Memory B cell (primary cell): ENCODE results near the gene PLSCR4.
"Not testable (repeated sequence)": the region's sequence is repeated elsewhere in the genome, so short reads cannot be mapped to it uniquely, and the experiment has no call there.

Experiments used
- ATAC-seq: fragments of 150-1000 bp; cut with Tn5 transposase; 2 replicates; pipeline ENCODE4 v1.10.0; 2021; ENCODE audit warnings: low read depth, mild to moderate bottlenecking, moderate library complexity
- DNase-seq, 2 donors: peaks; one replicate each; pipeline ENCODE4 v3.0.0; 2022; ENCODE audit warnings: low spot score in 2 of 2
- H3K27ac Mint-ChIP-seq: one replicate; pipeline ENCODE4 v1.8.0; 2022; ENCODE audit warnings: mild to moderate bottlenecking, moderate library complexity, mixed read lengths
- H3K27me3 Mint-ChIP-seq: one replicate; pipeline ENCODE4 v1.8.0; 2022; ENCODE audit warnings: mixed read lengths
- H3K36me3 Mint-ChIP-seq: one replicate; pipeline ENCODE4 v1.8.0; 2022; ENCODE audit warnings: mild to moderate bottlenecking, mixed read lengths
- H3K4me1 Mint-ChIP-seq: one replicate; pipeline ENCODE4 v1.8.0; 2022; ENCODE audit warnings: mixed read lengths
- H3K4me3 Mint-ChIP-seq: one replicate; pipeline ENCODE4 v1.8.0; 2022; ENCODE audit warnings: mild to moderate bottlenecking, moderate library complexity, mixed read lengths
- H3K9me3 Mint-ChIP-seq: one replicate; pipeline ENCODE4 v1.8.0; 2022; ENCODE audit warnings: mixed read lengths

Gene PLSCR4

DNA sequence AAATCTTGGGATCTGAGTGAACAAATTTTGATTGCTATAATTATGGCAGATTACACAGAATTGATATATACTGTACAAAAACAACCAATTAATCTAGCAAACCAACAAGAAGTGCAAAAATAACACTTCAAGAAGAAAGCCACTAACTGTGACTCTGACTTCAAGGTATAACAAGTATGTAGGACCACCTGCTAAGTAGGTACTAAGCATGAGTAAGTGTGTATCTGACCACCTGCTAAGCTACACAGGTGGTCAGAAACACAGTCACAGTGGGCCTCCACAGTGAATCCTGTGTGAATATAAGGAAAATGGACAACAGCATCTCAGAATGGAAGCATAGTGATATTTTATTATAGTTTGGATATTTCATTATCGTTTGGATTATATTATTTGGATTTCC is 14.8 kb upstream of the PLSCR4 start:
- H3K4me1 Mint-ChIP-seq = no peaks in the 10 kb centered on the region
- ATAC-seq = no peak
- DNase-seq = no peak
- peaks cover 2% of the 10 kb centered on the region for H3K27me3 Mint-ChIP-seq
- no peaks in the 10 kb centered on the region for H3K36me3 Mint-ChIP-seq
- no peak overlapping the region for H3K27ac Mint-ChIP-seq
- H3K9me3 Mint-ChIP-seq = no peaks in the 10 kb centered on the region
- no peak overlapping the region for H3K4me3 Mint-ChIP-seq

DNA sequence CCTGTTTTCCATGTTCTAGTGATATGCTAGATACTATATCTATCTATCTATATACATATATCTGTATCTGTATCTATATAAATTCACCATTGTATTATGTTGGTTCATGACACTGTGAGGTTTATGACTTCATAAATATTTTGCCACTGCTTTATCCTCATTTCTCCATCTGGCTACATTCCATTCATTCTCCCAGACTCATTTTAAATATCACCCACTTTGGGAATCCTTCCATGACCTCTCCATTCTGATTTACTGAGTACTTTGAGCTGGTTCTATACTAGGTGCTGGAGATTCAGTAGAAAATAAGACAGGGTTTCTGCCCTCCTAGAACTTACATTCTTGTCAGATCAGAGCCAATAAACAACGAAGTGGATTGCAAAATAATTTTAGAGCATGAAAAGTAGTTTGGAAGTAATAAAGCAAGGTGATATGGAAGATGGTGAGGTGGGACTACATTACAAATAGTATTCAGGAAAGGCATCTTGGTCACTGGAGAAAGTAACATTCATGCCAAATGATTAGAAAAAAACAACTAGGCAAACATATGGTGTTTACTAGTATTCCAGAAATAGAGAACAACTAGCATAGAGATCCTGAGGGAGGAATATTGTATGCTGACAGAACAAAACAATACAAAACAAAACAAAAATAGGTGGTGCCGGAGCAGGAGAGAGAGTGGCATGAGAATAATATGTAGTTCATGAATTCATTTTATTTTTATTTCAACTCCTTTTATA is 11.6 kb upstream of the PLSCR4 start:
- H3K36me3 Mint-ChIP-seq = no peaks in the 10 kb centered on the region
- H3K4me3 Mint-ChIP-seq = no peak overlapping the region
- no peak overlapping the region for H3K27ac Mint-ChIP-seq
- peaks cover 3% of the 10 kb centered on the region for H3K27me3 Mint-ChIP-seq
- H3K9me3 Mint-ChIP-seq = no peaks in the 10 kb centered on the region
- DNase-seq = no peak
- ATAC-seq = no peak
- no peaks in the 10 kb centered on the region for H3K4me1 Mint-ChIP-seq

DNA sequence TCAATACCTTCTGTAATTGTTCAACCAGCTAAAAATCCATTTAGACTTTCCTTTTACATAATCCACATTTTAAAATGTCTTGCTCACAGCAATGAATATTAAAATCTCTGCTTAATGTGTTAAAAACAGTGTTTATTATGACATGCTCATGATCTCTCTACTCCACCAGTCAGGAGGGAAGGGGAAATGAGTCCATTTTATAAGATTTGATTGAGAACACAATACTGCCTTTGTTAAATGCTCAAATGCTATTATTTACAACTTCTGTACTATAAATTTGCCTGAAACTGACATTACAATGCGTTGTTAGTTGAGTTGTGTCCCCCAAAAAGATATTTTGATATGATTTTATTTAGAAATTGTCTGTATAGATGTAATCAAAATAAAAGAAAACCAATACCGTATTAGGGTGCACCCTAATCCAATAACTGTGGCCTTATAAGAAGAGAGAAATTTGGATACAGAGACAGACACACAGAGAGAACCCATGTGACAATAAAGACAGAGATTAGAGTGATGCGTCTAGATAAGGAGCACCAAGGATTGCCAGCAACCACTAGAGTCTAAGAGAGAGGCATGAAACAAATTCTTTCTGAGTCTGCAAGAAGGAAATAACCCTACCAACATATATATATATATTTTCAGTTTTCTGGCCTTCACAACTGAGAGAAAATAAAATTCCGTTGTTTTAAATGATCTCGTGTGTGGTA is 9.1 kb upstream of the PLSCR4 start:
- Mint-ChIP-seq H3K9me3 (no peaks in the 10 kb centered on the region), H3K4me3 (no peak overlapping the region), H3K27me3 (peaks cover 3% of the 10 kb centered on the region), H3K4me1 (no peaks in the 10 kb centered on the region), H3K27ac (no peak overlapping the region), H3K36me3 (no peaks in the 10 kb centered on the region)
- no peak for ATAC-seq
- no peak for DNase-seq

DNA sequence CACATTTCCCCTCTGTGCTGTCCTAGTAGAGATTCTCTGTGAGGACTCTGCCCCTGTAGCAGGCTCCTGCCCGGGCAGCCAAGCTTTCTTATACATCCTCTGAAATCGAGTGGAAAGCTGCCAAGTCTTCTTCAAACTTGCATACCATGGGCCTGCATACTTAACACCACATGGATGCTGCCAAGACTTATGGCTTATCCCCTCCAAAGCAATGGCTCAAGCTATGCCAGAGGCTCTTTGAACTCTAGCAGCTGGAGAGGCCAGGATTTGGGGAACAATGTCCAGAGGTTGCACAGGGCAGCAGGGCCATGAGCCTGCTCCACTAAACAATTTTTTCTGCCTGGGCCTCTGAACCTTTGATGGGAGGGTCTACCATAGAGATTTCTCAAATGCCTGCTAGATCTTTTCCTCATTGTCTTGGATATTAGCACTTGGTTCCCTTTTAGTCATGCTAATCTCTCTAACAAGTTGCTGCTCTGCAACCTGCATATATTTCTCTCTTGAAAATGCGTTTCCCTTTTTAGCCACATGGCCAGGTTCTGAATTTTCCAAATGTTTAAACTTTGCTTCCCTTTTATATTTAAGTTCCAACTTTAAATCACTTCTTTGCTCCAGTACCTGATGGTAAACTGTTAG is 6.1 kb upstream of the PLSCR4 start:
- Mint-ChIP-seq H3K27ac (no peak overlapping the region), H3K9me3 (peaks cover 5% of the 10 kb centered on the region), H3K36me3 (no peaks in the 10 kb centered on the region), H3K4me3 (no peak overlapping the region), H3K27me3 (peaks cover 3% of the 10 kb centered on the region), H3K4me1 (no peaks in the 10 kb centered on the region)
- DNase-seq = no peak
- ATAC-seq = no peak

DNA sequence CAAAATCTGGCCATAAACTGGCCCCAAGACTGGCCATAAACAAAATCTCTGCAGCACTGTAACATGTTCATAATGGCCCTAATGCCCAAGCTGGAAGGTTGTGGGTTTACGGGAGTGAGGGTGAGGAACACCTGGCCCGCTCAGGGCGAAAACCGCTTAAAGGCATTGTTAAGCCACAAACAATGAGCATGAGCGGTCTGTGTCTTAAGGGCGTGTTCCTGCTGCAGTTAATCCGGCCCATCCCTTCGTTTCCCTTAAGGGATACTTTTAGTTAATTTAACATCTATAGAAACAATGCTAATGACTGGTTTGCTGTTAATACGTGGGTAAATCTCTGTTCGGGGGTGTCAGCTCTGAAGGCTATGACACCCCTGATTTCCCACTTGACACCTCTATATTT is 1.5 kb upstream of the PLSCR4 start:
- not testable (repeated sequence) for H3K36me3 Mint-ChIP-seq, H3K27me3 Mint-ChIP-seq, H3K4me3 Mint-ChIP-seq, H3K9me3 Mint-ChIP-seq, DNase-seq, H3K27ac Mint-ChIP-seq, H3K4me1 Mint-ChIP-seq, ATAC-seq

DNA sequence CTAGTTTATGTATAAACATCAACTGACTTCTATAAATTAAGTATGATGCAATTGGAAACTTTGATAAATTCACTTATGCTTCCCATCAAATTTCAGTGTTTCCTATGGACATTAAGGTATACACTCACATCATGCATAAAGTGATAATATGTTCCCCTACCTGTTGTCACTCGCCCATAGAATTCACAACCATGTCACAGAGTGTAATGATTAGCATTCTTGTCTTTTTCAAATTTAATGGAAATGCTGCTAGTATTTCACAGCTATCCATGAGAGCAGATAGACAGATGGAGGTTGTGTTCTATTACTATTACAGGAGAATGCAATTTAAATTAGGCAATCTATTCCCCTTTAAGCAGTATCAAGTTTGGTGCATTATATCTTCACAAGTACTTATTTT is 984 bp downstream of the PLSCR4 start:
- no peak for DNase-seq
- no peak overlapping the region for H3K27ac Mint-ChIP-seq
- peaks cover 4% of the 10 kb centered on the region for H3K9me3 Mint-ChIP-seq
- H3K4me1 Mint-ChIP-seq = peaks cover 4% of the 10 kb centered on the region
- H3K27me3 Mint-ChIP-seq = peaks cover 9% of the 10 kb centered on the region
- peak overlapping the region; percentile 64 for H3K4me3 Mint-ChIP-seq
- no peak for ATAC-seq
- H3K36me3 Mint-ChIP-seq = no peaks in the 10 kb centered on the region

DNA sequence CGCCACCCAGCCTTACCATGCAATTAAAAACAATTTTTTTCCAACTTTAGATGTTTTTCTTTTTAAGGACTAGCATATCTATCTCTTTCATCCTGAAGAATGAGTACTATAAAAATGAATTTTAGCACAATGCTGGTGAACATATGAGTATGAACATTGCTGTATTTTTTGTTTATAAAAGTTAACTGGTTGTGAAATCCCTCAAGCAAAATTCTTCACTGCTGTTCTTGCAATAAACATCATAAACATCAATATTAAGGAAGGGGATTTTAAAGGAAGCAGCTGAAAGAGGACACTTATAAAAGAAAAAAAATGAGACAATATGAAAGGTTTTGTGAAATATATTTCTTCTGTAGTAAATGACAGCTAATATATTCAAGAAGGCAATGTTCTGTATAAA is 3.0 kb downstream of the PLSCR4 start:
- Mint-ChIP-seq H3K27me3 (peaks cover 9% of the 10 kb centered on the region), H3K4me3 (no peak overlapping the region), H3K36me3 (no peaks in the 10 kb centered on the region), H3K27ac (no peak overlapping the region), H3K4me1 (peaks cover 4% of the 10 kb centered on the region), H3K9me3 (no peaks in the 10 kb centered on the region)
- ATAC-seq (no peak), DNase-seq (no peak)

DNA sequence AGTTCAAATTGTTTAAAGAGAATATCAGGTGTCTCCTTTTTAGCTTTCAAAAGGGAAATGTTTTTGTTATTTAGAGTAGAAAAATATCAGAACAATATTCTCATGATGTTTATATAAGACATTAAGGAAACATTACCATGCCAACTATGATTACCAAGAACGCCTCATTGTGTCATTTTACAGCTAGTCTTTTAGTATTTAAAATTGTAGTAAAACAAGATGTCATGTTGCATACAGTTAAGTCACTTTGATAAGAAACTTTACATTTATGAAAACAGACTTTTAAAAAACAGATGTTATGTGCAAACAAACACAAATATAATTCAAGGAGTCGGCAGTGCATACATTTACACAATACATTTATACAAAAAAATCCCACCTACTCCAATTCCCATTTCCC is 4.4 kb downstream of the PLSCR4 start:
- Mint-ChIP-seq H3K27ac (no peak overlapping the region), H3K4me3 (no peak overlapping the region), H3K9me3 (no peaks in the 10 kb centered on the region), H3K4me1 (peaks cover 4% of the 10 kb centered on the region), H3K36me3 (no peaks in the 10 kb centered on the region), H3K27me3 (peaks cover 5% of the 10 kb centered on the region)
- ATAC-seq (no peak), DNase-seq (no peak)

DNA sequence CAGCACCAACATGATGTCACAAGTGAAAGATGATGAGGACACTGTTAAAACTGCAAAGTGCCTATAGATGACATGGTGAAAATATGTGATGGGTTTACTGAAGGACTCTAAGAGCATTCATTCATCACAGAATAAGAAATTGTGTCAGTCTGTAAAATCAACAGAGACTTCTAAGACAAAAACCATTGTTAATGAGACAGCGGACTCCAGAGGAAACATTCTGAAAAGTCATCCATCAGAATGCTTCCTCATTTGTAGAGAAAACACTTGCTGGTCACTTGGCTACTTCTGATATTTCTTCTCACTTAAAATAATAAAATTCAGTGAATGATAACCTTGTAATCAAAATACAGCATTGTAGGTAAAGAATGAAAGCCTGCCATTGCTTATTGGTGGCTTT is 7.3 kb downstream of the PLSCR4 start:
- no peaks in the 10 kb centered on the region for H3K9me3 Mint-ChIP-seq
- H3K4me3 Mint-ChIP-seq = no peak overlapping the region
- no peak overlapping the region for H3K27ac Mint-ChIP-seq
- H3K4me1 Mint-ChIP-seq = no peaks in the 10 kb centered on the region
- H3K36me3 Mint-ChIP-seq = no peaks in the 10 kb centered on the region
- DNase-seq = no peak
- H3K27me3 Mint-ChIP-seq = no peaks in the 10 kb centered on the region
- ATAC-seq = no peak

DNA sequence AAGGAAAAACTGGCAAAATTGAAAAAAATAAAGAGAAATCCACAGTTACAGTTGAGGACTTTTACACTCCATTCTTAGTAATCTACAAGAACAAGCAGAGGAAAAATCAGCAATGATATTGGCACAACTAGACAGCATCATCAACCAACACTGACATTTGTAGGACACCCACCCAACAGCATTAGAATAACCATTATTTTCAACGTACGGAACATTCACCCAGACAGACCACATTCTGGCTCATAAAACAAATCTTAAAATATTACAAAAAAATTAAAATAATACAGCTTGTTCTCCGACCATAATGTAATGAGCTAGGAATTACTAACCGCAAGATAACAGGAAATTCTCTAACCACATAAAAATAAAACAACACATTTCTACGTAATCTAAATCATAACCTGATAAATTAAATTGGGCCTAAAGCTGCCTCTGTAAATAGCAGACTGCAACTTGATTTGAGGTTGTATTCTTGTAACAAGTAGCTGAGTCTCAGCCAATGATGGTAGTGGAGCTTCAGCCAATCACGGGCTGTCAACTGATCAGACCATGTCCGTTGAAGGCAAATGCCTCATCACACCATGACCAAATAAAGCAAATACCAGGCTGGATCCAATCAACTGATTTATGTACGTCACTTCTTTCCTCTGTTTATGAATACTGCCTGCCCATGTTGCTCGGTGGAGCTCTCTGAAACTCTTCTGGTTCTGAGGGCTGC is 9.2 kb downstream of the PLSCR4 start:
- ATAC-seq (no peak), DNase-seq (no peak)
- Mint-ChIP-seq H3K36me3 (no peaks in the 10 kb centered on the region), H3K4me3 (no peak overlapping the region), H3K27ac (no peak overlapping the region), H3K27me3 (no peaks in the 10 kb centered on the region), H3K9me3 (peaks cover 3% of the 10 kb centered on the region), H3K4me1 (no peaks in the 10 kb centered on the region)

DNA sequence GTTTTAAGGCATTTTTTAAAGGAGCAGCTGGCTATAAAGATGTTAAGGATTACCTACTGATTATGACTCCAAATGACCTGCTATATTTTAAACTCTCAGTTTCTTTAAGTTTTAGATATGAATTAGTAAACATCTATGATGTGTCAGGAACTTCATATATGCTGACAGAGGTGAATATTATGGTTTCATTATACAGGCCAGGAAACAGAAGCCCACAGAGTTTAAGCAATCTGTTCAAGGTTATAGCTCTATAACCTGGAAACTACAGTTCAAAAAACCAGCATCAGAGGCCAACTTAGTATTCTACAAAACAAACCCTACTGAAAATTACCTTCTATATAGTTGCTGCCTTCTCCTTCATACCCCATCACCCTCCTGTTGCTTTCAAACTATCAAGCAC is 17.4 kb downstream of the PLSCR4 start:
- H3K27me3 Mint-ChIP-seq = no peaks in the 10 kb centered on the region
- ATAC-seq (no peak), DNase-seq (no peak)
- H3K4me1 Mint-ChIP-seq = no peaks in the 10 kb centered on the region
- H3K27ac Mint-ChIP-seq = no peak overlapping the region
- no peak overlapping the region for H3K4me3 Mint-ChIP-seq
- H3K36me3 Mint-ChIP-seq = no peaks in the 10 kb centered on the region
- H3K9me3 Mint-ChIP-seq = peaks cover 8% of the 10 kb centered on the region

DNA sequence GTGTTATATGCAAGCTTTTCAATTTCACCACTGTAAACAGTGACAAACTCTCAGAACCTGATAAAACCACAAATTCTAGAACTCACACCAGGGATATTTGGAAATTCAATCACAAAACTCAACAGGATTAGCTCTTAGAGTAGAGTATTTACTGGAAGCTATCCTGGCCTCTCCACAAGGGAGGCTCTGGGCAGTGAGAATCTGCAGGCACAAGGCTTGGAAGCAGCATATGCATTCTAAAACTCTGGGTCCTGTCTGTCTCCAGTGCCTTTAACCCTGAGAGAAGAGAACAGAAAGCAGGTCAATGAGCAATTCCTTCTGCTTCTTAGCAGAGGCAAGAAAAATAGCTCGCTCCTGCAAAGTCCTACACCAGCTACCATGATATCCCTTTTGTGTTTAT is 23.4 kb downstream of the PLSCR4 start:
- no peak for ATAC-seq
- no peak overlapping the region for H3K27ac Mint-ChIP-seq
- no peaks in the 10 kb centered on the region for H3K4me1 Mint-ChIP-seq
- H3K9me3 Mint-ChIP-seq = no peaks in the 10 kb centered on the region
- H3K36me3 Mint-ChIP-seq = no peaks in the 10 kb centered on the region
- H3K4me3 Mint-ChIP-seq = no peak overlapping the region
- H3K27me3 Mint-ChIP-seq = peaks cover under 1% of the 10 kb centered on the region
- no peak for DNase-seq

DNA sequence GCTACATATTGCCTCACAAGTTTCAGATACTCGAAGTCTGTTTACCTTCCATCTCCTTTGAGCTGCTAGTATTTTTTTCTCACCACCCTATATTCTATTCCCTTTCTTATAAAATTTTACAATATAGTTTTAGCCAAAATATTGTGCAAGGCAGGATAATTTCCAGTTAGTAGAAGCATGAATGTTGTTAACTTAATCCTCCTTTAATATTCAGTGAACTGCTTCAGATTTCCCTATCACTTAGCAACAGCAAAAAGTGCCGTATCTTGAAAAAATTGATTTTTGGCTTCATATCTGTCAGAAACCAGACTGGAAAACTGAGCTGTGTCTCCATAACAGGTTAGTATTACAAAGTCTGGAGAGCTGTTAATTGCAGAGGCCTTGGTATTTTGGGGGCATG is 24.0 kb downstream of the PLSCR4 start:
- no peak for ATAC-seq
- DNase-seq = no peak
- no peak overlapping the region for H3K27ac Mint-ChIP-seq
- no peaks in the 10 kb centered on the region for H3K4me1 Mint-ChIP-seq
- no peaks in the 10 kb centered on the region for H3K36me3 Mint-ChIP-seq
- no peaks in the 10 kb centered on the region for H3K9me3 Mint-ChIP-seq
- peaks cover 3% of the 10 kb centered on the region for H3K27me3 Mint-ChIP-seq
- H3K4me3 Mint-ChIP-seq = no peak overlapping the region

DNA sequence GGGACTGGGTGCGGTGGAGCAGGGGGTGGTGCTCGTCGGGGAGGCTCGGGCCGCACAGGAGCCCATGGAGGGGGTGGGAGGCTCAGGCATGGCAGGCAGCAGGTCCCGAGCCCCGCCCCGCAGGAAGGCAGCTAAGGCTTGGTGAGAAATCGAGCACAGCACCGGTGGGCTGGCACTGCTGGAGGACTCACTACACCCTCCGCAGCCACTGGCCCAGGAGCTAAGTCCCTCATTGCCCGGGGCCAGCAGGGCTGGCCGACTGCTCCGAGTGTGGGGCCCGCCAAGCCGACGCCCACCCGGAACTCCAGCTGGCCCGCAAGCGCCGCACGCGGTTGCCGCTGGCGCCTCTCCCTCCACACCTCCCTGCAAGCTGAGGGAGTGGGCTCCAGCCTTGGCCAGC is 25.4 kb downstream of the PLSCR4 start:
- not testable (repeated sequence) for H3K27ac Mint-ChIP-seq, H3K4me3 Mint-ChIP-seq, H3K36me3 Mint-ChIP-seq, H3K9me3 Mint-ChIP-seq, ATAC-seq, H3K4me1 Mint-ChIP-seq, DNase-seq, H3K27me3 Mint-ChIP-seq
